Tibial nerve (tissue), 4 donors: ENCODE results near the gene ENDOU. TPM values are rescaled to one million over a fixed set of nuclear protein-coding genes. Genes with fewer than 3 reads are reported as not detected.

Source experiments
- DNase-seq, 2 donors: peaks; one replicate each; pipeline ENCODE4 v3.0.0-alpha.2; 2019; ENCODE audit warnings: low spot score in 2 of 2
- H3K27ac ChIP-seq, 4 donors: fragments of 200-600 bp; sonication (generic) in 3 of 4; one replicate each; pipeline ENCODE4 v1.5.1; 2017 to 2019; ENCODE audit warnings: mild to moderate bottlenecking in 1 of 4
- H3K27me3 ChIP-seq, 2 donors: fragments of 200-600 bp; sonication (generic) in 1 of 2; one replicate each; pipeline versions ENCODE4 v1.5.1 to v1.6.0; 2017 to 2019
- H3K36me3 ChIP-seq, 3 donors: fragments of 200-600 bp; sonication (generic); one replicate each; pipeline ENCODE4 v1.5.1; 2018 to 2019
- H3K4me1 ChIP-seq, 4 donors: fragments of 200-600 bp; sonication (generic) in 3 of 4; one replicate each; pipeline ENCODE4 v1.5.1; 2017 to 2019
- H3K4me3 ChIP-seq, 4 donors: fragments of 200-600 bp; sonication (generic) in 3 of 4; one replicate each; pipeline ENCODE4 v1.5.1; 2017 to 2019; ENCODE audit warnings: mild to moderate bottlenecking in 1 of 4, moderate library complexity in 1 of 4
- H3K9me3 ChIP-seq, 4 donors: fragments of 200-600 bp; sonication (generic) in 3 of 4; one replicate each; pipeline ENCODE4 v1.5.1; 2017 to 2019
- CTCF ChIP-seq, 5 experiments: fragments of 200-600 bp in 3 of 5; fragments of 450-650 bp in 2 of 5; sonication (generic) in 3 of 5; IDR thresholded peaks; one replicate each; pipeline ENCODE4 v1.5.1; 2016 to 2019; ENCODE audit warnings: antibody characterized with exemption in 5 of 5, mild to moderate bottlenecking in 3 of 5, moderate library complexity in 2 of 5
- EP300 ChIP-seq, 2 donors: sonication (generic); formaldehyde crosslinking; IDR thresholded peaks; one replicate each; pipeline ENCODE4 v1.6.1; 2017; ENCODE audit warnings: antibody characterized with exemption in 2 of 2, mild to moderate bottlenecking in 1 of 2
- POLR2A ChIP-seq, 2 donors: fragments of 450-650 bp; IDR thresholded peaks; one replicate each; pipeline ENCODE4 v1.6.1; 2017; ENCODE audit warnings: antibody characterized with exemption in 2 of 2, mild to moderate bottlenecking in 2 of 2, moderate library complexity in 2 of 2
- WGBS, 2 donors: methylation state at CpG; one replicate each; pipeline ENCODE4 v1.1.5; 2018; 5-methylcytosine and 5-hydroxymethylcytosine counted together
- total RNA-seq, 4 donors: library from RNA; depleted of rRNA; stranded (reverse); fragments of >200 nt; gene quantifications; one replicate each; pipeline ENCODE4 v1.1.0, GENCODE V29; 2016

The ENDOU gene
- total RNA-seq, 4 donors from 2014 or later, result 0.30 to 1.2 (median 0.42) TPM; not detected in 1

GRCh38 chr12:47704719-47705118 is 20.6 kb downstream of the ENDOU start:
- TF ChIP-seq POLR2A (IDR thresholded peaks at IDR 0.05), result no peak
- TF ChIP-seq CTCF (IDR thresholded peaks at IDR 0.05), result no peak
- TF ChIP-seq EP300 (IDR thresholded peaks at IDR 0.05), result no peak
- Histone ChIP-seq H3K36me3 (peaks cover 0 to 10% (median 0%) of the 10 kb centered on the region in 3 donors), H3K4me1 (peaks cover 0 to 37% (median 8%) of the 10 kb centered on the region in 4 donors), H3K27ac (peak overlapping the region in 1 of 4 donors; percentile 95), H3K27me3 (no peaks in the 10 kb centered on the region), H3K4me3 (peak overlapping the region in 2 of 4 donors; percentile 99 to 100), H3K9me3 (no peaks in the 10 kb centered on the region)
- 86 to 91% methylated on average over 9 of the region's 9 CpGs for WGBS, 2 donors
- DNase-seq, result no peak

DNA sequence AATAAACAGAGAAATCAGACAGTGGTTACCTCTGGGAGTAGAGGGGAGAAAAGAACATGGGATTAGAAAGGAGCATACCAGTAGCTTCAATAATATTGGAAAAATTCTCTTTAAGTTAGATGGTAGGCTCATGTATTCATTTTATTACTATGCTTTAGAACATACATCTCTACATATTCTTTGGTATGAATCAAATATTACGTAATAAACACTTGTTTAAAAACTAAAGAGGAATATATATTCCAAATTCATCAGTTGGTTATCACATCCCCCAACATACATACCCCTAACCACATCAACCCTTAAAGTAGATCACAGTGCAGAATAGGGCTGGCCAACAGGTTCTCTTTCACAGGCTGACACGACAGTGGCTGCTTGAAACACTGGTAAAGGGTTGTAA is 25.0 kb downstream of the ENDOU start:
- no peaks in the 10 kb centered on the region for H3K9me3 ChIP-seq
- no peak for DNase-seq
- peaks cover 0 to 40% (median 0%) of the 10 kb centered on the region in 3 donors for H3K36me3 ChIP-seq
- H3K4me3 ChIP-seq, result no peak overlapping the region
- TF ChIP-seq CTCF (IDR thresholded peaks at IDR 0.05) (no peak), EP300 (IDR thresholded peaks at IDR 0.05) (no peak), POLR2A (IDR thresholded peaks at IDR 0.05) (no peak)
- H3K27me3 ChIP-seq, result no peaks in the 10 kb centered on the region
- no peak overlapping the region for H3K27ac ChIP-seq
- WGBS, 2 donors, result 85 to 95% methylated on average over 2 of the region's 2 CpGs
- peaks cover 0 to 21% (median 4%) of the 10 kb centered on the region in 4 donors for H3K4me1 ChIP-seq

DNA sequence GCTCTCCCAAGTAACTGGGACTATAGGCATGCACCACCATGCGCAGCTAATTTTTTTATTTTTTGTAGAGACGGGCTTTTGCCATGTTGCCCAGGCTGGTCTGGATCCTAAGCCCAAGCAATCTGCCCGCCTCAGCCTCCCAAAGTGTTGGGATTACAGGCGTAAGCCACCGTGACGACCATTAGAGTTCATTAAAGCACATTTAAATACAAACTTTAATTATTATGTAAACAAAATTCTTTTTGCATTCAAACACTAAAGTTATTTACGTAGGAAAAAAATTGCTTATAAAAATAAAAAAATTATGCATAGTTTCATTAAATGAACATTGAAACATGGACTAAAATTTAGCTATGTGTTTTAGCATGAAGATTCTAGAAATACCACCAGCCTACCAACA is 26.7 kb downstream of the ENDOU start:
- TF ChIP-seq POLR2A (IDR thresholded peaks at IDR 0.05) (no peak), CTCF (IDR thresholded peaks at IDR 0.05) (no peak), EP300 (IDR thresholded peaks at IDR 0.05) (no peak)
- Histone ChIP-seq H3K9me3 (no peaks in the 10 kb centered on the region), H3K4me1 (peaks cover 0 to 5% (median 0%) of the 10 kb centered on the region in 4 donors), H3K4me3 (no peak overlapping the region), H3K27ac (no peak overlapping the region), H3K36me3 (peaks cover 0 to 50% (median 0%) of the 10 kb centered on the region in 3 donors), H3K27me3 (no peaks in the 10 kb centered on the region)
- DNase-seq, result no peak
- WGBS, 2 donors, result 92 to 93% methylated on average over 7 of the region's 7 CpGs

DNA sequence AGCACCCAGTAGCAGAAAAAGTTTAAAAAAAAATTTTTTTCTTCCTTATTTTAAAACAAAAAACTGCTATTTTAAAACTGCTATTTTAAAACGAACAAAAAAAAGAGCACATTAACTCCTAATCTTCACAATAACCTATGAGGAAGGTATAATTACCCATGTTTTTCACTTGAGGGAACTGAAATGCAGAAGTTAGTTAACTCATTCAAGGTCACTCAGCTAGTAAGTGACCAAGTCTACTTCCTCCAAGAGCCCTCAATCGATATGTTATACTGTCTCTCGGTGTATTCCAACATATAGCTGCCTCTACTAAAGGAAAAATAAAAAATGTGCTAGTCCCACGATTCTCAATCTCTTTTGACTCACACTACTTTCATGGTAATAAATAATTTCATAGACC is 27.2 kb downstream of the ENDOU start:
- no peak overlapping the region for H3K27ac ChIP-seq
- H3K4me3 ChIP-seq, result no peak overlapping the region
- H3K9me3 ChIP-seq, result no peaks in the 10 kb centered on the region
- H3K36me3 ChIP-seq, result peaks cover 0 to 56% (median 0%) of the 10 kb centered on the region in 3 donors
- no peak for DNase-seq
- TF ChIP-seq CTCF (IDR thresholded peaks at IDR 0.05) (no peak), POLR2A (IDR thresholded peaks at IDR 0.05) (no peak), EP300 (IDR thresholded peaks at IDR 0.05) (no peak)
- WGBS, 2 donors, result 72 to 86% methylated on average over 4 of the region's 4 CpGs
- no peaks in the 10 kb centered on the region for H3K4me1 ChIP-seq
- H3K27me3 ChIP-seq, result no peaks in the 10 kb centered on the region

DNA sequence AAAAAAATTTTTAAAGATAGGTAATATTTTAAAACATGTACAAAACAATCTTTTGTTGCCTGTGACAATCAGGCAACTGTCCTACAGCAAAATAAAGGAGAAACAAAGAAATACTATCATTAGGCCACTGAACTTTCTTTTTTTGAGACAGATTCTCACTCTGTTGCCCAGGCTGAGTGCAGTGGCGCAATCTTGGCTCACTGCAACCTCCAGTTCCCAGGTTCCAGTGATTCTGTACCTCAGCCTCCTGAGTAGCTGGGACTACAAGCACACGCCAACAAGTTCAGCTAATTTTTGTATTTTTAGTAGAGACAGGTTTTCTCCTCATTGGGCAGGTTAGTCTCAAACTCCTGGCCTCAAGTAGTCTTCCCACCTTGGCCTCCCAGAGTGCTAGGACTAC is 36.1 kb downstream of the ENDOU start:
- 92 to 97% methylated on average over 2 of the region's 2 CpGs for WGBS, 2 donors
- H3K27me3 ChIP-seq, result no peaks in the 10 kb centered on the region
- H3K9me3 ChIP-seq, result no peaks in the 10 kb centered on the region
- TF ChIP-seq POLR2A (IDR thresholded peaks at IDR 0.05), result no peak
- no peak for TF ChIP-seq CTCF (IDR thresholded peaks at IDR 0.05)
- TF ChIP-seq EP300 (IDR thresholded peaks at IDR 0.05), result no peak
- no peak overlapping the region for H3K4me3 ChIP-seq
- H3K27ac ChIP-seq, result no peak overlapping the region
- peaks cover 0 to 49% (median 0%) of the 10 kb centered on the region in 3 donors for H3K36me3 ChIP-seq
- DNase-seq, result no peak
- H3K4me1 ChIP-seq, result no peaks in the 10 kb centered on the region
